NCI-H524 (cell line): ENCODE results near the gene CPT1B.

Source experiments
- DNase-seq, 2 experiments: peaks; one replicate each; lab custom pipeline; 2025; lab: John Stamatoyannopoulos, UW

The CPT1B gene

DNA sequence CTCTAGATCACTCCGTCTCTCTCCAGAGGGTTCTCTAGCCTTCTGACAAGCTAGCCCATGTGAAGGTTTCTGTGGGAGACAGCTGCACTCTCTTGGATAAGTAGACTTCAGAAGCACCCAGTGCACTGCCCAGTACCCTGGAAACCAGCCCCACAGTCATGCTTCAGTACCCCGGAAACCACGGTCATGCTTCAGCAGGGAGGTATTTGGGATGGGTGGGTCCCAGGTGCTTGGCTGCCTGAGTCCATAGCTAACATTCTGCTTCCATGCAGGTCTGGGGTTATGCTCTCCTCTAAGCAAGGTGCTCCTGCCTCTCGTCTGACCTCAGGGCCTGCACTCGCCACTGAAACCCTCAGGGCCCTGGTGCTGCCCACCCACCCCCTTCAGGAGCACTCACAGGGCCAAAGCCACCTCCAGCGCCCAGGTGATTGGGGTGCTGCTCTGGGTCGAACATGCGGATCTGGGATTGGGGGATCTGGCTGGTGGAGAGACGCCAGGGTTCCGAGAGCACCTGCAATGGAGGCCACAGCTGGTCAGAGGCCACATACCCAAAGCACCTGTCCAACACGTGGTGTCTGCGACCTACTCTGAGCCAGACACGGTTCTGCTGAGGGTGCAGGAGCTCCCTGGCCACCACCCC, 8.2 kb downstream of the CPT1B start:
- no peak for DNase-seq

DNA sequence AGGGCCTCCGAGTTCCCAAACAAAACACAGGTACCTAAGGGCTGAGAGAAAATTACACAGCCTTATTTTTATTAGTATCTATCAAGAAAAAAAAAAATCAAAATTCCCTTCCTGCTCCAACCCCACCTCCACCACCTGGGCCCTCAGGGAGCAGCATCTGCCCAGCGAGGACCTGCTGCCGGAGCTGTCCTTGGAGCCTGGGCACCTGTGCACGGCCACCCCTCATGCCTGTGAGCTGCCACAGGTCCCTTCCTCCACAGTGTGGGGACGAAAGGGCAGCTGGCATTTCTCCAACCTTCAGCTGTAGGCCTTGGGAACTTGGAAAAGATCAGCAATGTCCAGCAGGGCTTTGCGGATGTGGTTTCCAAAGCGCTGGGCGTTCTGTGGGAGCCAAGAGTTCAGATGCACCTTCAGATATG, 9.2 kb downstream of the CPT1B start:
- no peak for DNase-seq

DNA sequence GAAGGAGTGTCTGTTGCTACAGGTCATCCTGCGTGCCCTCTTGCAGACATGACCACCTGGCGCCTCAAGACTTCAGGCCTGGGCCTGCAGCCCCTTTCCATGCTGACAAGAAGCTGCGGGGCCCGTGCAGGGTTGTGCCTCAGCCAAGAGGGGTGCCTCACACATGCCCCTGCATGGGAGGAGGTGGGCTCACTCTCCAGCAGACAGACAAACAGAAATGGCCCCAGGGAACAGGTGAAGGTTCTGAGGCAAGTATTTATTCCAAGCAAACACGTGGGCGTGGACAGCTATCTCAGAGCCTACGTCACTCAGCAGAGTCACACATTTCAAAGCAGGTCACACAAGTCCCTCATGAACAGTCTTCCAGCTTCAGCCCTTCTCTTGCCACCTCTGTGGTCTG, 9.6 kb downstream of the CPT1B start:
- DNase-seq: no peak

DNA sequence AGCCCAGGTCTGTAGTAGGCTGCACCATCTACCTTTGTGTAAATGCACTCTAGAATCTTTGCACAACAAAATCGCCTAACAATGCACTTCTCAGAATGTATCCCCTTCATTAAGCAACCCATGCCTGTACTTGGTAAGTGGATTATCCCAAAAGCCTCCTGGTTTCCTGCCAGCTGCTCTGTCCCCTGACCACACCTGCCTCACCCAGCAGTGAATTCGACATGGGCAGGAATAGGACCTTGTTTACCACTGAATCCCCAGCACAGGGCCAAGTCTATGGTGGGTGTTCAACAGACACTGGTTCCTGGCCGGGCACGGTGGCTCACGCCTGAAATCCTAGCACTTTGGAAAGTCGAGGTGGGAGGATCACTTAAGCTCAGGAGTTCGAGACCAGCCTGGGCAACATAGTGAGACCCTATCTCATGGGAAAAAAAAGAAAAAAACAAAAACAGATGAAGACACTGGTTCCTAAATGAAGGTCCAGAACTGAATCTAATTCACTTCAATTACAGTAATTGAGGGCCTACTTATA, 10.4 kb downstream of the CPT1B start:
- peak; percentile 34 to 60 for DNase-seq

DNA sequence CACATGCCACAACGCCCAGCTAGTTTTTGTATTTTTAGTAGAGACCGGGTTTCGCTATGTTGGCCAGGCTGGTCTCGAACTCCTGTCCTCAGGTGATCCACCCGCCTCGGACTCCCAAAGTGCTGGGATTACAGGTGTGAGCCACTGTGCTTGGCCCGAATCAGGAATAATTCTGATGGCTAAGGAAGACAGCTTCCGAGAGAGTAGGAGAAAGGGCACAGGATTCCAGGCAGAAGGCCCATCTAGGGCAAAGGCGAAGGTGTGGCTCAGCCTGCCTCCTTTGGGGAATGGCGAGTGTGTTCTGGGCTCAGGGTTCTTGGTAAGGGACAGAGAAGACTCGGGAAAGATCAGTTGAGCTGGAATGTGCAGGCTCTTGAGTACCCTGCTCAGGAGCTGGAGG, 13.9 kb downstream of the CPT1B start:
- DNase-seq: no peak

DNA sequence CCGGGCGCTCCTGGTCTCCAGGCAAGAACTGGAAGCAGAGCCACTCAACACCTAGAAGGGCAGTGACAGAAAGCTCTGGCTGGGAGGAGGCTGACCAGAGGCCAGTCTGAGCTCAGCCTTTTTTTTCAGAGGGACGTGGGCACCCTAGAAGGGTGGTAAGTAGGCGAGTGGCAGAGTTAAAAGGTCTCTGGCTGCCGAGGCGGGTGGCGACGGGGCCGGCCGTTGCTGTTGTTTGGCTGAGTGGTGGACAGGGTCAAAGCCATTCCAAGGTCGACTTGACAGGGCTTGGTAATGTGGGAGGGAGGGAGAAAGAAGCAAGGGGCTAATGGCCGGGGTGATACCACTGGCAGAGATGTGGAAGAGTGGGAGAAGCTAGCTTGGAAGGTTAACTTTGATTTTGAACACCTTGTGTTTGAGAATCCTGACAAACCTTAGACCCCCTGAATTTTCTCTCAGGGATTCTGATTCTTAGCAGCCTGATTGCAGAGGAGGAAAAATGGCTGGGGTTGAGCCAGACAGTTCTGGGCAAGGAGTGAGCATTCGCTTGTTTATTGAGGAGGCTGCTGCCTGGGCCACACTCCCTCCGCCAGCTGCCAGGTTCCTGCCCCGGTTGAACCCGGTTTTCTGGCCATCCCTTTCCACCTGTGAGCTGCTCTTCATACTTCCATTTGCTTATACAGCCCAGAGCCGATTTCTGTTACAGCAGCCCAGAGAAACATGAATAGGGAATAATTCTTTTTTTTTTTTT, 14.6 kb downstream of the CPT1B start:
- DNase-seq: no peak

DNA sequence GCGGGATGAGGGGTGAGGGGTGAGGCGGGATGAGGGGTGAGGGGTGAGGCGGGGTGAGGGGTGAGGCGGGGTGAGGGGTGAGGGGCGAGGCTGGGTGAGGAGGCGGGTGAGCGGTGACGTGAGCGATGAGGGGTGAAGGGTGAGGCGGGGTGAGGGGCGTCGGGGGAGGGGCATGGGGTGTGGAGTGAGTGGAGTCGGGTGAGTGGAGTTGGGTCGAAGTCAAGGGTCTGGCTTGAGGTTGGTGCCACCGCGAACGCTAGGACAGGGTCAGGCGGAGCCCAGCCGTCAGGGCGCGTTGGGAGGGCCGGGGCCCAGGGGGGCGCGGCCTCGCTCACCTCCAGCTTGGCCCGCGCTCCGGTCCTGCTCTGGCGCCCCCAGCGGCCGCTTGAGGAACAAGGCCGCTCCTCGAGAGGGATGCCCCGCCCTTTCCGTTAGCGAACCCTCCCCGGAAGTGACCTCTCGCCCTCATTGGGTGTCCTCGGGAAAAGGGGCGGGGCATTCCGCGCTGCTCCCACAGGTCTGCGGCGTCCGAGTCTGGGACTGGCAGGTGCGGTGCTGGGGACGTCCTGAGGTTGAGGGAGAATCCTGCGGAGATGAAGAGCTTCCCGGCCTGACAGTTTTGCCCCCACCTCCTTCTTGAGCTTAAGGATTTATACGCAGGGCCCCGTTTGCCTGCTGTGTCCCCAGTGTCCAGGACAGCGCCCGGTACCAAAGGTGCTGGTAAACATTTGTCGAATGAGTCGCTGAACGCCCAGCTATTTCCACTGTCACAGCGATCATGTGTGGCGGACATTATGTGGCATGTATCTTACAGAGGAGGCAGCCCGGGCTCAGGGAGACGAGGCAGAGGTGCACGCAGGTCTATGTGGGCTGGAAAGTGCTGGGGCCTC, 15.5 kb downstream of the CPT1B start, which contains the start of gene SYCE3:
Gene SYCE3 (minus strand): TSS at position 397 of the 890 bp plus-strand sequence. CDS start 6,514 bp downstream, outside the sequence.
- peak; percentile 83 to 96 for DNase-seq

DNA sequence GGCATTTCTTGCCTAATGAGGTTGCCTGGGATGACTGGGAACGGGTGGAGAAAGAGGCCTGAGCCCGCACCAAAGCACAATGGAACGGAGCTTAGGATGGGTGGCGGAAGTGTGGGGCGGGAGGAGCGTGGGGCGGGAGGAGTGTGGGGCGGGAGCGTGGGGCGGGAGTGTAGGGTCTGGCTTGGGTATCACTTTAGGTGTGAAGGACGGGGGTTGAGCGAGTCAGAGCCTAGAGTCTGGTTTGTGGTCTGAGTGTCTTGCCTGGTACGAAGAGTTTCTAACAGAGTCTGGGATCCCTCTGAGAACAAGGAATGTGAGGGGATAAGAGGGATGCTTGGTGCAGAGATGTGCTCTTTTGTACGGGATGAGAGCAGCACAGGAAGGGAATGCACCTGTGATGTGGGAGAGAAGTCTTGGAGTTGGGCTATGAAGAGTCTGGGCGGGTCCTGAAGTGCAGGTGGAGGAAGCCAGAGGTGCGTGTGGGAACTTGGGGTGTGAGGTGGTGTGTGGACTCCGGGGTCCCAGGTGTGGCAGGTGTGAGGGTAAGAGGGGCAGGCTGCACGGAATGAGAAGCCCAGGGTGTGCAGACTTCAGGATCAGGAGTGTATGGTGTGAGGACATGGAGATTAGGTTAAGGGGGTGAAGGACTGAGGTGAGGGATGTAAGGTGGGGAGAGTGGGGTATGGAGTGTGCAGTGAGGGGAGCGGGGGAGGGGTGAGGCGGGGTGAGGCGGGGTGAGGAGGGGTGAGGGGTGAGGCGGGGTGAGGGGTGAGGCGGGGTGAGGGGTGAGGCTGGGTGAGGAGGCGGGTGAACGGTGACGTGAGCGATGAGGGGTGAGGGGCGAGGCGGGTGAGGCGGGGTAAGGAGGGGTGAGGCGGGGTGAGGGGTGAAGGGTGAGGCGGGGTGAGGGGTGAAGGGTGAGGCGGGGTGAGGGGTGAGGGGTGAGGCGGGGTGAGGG, 16.5 kb downstream of the CPT1B start:
- no peak for DNase-seq

DNA sequence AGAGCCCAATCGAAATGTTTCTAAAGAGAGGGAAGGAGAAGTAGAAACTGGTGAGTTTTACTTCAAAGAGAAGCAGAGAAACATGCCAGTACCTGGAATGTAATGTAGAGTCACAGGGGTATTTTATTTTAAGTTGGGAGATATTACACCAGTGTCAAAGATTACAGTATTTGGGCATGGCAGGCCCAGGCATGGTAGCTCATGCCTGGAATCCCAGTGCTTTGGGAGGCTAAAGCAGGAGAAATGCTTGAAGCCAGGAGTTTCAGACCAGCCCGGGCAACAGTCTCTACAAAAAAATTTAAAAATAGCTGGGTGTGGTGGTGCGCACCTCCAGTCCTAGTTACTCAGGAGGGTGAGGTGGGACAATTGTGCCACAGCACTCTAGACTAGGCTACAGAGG, 18.2 kb downstream of the CPT1B start:
- DNase-seq: no peak

DNA sequence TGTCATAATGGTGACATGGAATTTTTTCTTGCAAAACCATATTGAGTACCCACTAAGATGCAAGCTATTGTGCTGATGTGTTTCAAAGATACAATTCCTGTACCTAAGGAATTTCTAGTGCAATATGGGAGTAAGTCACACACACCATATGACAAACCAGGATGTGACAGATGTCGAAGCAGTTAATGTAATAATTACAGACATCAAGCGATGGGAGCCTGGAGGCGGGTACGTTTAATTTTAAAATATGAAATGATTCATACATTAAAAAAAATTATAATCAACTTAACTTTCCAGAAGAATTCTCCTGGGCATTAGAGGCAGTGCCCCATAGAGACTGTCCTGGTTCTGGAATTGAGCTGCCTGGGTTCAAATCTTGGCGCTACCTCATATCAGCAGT, 21.5 kb downstream of the CPT1B start:
- peak in 1 of 2 experiments; percentile 29 for DNase-seq

DNA sequence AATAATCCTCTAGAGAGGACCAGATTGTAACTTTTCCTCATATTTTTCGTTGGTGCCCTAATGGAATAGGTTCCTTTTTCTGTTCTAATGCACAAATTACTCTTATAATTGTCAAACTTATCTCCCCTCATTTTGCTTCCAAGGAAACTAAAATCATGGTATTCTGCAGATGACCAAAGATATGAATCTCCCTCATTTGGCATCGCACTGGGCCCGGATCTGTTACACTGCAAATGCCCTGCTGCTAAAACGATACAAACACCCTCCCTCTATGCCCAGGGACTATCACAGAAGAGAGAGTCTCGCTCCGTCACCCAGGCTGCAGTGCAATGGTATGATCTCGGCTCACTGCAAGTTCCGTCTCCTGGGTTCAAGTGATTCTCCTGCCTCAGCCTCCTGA, 24.9 kb downstream of the CPT1B start:
- DNase-seq: no peak

DNA sequence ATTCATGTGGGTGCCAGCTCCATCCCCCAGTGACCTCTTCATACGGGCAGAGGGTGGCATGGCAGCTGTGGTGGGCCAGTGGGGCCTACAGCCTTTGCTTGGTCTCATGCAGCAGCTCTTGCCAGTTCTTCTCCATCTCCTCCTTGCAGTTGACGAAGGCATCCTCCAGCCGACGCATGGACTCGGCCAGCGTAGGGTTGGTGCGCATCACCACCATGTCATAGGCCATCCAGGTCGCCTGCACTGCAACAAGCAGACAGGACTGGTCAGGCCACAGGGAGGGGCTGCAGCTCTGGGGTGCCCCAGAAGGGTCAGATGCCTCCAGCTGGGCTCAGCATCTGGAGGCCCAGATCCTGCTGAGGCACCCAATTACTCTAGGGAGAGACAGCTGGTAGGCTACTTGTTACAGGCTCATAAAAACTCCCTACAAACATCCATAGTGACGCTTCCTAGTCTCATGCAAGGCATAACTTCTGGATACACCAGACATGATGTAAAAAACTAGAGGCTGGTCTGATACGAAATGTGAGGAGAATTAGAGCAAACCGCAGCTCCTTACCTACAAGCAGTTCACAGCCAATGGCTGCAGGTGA, 27.0 kb downstream of the CPT1B start:
- peak in 1 of 2 experiments; percentile 71 for DNase-seq

DNA sequence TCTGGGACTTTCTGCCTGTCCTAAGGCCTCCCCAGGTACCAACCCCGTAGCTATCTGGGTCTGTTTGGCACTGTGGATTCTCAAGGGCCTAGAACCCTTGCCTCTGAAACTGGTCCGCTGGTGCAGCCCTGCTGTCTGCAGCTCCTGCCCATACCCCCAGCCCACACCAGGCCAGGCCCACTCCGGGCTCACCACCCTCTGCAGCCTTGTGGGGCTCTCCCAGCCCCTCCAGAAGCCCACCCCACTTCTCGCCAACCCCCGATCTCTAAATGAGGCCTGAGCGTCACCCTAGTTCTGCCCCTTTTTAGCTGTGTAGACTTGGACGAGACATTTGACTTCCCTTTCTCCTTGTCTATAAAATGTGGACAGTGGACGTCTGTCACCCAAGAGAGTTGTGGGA, 27.8 kb downstream of the CPT1B start:
- no peak for DNase-seq

DNA sequence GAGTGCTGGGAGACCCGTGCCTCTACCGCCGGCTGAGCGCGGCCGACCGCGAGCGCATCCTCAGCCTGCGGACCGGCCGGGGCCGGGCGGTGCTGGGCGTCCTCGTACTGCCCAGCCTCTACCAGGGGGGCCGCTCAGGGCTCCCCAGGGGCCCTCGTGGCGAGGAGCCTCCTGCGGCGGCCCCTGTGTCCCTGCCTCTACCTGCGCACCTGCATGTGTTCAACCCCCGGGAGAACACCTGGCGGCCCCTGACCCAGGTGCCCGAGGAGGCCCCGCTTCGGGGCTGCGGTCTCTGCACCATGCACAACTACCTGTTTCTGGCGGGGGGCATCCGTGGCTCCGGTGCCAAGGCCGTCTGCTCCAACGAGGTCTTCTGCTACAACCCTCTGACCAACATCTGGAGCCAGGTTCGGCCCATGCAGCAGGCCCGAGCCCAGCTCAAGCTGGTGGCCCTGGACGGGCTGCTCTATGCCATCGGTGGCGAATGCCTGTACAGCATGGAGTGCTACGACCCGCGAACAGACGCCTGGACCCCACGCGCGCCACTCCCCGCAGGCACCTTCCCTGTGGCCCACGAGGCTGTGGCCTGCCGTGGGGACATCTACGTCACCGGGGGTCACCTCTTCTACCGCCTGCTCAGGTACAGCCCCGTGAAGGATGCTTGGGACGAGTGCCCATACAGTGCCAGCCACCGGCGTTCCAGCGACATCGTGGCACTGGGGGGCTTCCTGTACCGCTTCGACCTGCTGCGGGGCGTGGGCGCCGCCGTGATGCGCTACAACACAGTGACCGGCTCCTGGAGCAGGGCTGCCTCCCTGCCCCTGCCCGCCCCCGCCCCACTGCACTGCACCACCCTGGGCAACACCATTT, 29.1 kb downstream of the CPT1B start:
- no peak for DNase-seq

DNA sequence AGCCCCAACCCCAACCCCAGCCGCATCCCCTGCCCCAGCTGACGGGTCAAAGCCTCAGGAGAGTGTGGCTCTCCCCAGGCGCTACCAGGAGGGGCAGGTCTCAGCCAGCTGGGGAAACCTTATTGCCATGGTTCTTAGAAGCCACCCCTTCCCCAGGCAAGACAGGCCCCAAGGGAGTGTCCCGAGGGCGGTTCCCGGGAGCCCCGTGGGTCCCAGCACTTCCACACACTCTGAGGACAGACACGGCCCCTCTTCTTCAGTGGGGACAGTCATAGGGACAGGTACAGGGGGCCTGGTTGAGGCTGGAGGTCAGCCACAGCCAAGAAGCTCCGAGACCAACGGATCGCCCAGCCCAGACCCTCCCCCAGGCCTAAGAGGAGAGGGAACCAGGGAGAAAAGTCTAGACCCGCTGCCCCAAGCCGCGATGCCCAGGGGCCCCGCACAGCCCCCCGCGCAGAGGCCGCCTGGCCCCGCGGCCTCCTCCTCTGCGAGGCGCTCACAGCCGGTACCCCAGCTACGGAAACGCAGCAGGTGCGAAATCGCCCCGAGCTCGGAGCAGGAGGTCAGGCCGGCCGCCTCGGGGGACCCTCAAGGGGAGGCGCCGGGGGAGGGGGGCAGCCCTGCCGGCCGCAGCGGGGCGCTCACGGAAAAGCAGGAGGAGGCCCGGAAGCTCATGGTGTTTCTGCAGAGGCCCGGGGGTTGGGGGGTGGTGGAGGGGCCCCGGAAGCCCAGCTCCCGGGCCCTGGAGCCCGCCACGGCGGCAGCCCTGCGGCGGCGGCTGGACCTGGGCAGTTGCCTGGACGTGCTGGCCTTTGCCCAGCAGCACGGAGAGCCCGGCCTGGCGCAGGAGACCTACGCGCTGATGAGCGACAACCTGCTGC, 29.9 kb downstream of the CPT1B start:
- DNase-seq: peak in 1 of 2 experiments; percentile 31

DNA sequence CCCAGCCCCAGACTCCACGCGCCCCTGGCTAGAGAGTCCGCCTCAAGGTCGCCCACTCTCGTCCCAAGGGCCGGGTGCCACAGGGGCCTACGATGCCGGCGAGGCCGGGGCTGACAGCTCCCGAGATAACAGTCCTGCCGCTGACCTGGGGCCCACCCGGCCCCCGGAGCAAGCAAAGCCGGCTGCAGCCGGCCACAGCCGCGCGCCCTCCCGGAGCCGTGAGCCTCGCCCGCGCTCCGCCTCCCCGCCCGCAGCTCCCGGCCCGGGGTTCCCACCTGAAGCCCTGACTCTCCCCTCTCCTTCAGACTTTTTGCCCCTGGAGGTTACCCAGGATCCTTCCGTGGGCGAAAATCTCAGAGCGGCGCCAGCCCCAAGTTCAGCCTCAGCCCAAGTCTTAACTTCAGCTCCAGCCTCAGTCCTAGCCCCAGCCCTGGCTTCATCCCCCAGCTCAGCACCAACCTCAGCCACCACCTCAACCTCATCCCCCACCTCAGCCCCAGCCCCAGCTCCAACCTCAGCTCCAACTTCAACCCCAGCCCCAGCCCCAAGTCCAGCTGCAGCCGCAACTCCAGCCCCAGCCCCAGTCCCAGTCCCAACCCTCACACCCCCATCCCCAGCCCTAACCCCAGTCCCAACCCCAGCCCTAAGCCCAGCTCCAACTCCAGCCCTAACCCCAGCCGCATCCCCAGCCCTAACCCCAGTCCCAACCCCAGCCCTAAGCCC, 30.8 kb downstream of the CPT1B start:
- no peak for DNase-seq

DNA sequence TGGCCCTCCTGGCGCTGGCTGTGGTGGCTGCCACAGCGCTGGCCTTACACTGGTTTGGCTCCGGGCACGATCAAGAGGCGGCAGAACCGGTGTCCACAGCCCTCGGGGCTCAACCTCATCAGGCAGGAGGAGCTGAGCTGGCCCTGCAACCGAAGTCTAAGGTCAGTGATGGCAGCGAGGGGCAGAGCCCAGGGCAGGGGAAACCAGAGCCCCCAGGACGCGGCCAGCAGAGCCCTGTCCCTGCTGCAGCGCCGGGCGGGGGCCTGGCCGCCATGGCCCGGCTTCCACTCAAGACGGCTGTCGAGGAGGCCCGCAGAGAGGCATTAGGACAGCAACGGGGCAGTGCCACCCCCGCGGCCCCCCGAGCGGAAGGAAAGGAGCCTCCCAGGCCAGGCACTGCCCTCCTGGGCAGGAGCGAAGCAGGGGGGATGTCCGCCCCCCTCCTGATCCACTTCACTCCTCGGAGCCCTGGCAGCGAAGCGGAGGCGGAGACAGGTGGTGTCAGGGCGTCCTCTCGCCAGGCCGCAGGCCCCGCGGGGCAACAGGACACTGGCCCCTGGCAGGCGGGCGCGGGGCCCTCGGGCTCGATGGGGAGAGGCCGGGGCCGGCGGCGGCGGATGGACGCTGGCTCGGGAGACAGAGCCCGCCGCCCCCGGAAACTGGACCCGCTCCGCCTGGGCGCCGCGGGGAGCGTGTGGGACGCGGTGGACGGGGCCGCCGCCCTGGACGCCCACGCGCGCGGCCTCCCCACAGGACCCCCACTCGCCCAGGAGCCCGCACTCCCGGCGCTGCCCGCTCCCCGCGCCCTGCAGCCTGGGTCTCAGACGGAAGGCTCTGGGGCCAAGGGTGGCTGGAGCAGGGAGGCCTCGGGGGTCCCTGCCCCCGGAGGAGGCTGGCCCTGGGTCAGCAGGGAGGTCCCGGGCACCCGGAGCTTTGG, 31.6 kb downstream of the CPT1B start:
- peak in 1 of 2 experiments; percentile 17 for DNase-seq
